EL (cell line): ENCODE data around the gene SEMA4C.

ENCODE experiments used
- DNase-seq: peaks from one replicate; pipeline ENCODE4 v3.0.0-alpha.2; 2016

SEMA4C gene, protein sequence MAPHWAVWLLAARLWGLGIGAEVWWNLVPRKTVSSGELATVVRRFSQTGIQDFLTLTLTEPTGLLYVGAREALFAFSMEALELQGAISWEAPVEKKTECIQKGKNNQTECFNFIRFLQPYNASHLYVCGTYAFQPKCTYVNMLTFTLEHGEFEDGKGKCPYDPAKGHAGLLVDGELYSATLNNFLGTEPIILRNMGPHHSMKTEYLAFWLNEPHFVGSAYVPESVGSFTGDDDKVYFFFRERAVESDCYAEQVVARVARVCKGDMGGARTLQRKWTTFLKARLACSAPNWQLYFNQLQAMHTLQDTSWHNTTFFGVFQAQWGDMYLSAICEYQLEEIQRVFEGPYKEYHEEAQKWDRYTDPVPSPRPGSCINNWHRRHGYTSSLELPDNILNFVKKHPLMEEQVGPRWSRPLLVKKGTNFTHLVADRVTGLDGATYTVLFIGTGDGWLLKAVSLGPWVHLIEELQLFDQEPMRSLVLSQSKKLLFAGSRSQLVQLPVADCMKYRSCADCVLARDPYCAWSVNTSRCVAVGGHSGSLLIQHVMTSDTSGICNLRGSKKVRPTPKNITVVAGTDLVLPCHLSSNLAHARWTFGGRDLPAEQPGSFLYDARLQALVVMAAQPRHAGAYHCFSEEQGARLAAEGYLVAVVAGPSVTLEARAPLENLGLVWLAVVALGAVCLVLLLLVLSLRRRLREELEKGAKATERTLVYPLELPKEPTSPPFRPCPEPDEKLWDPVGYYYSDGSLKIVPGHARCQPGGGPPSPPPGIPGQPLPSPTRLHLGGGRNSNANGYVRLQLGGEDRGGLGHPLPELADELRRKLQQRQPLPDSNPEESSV

DNA sequence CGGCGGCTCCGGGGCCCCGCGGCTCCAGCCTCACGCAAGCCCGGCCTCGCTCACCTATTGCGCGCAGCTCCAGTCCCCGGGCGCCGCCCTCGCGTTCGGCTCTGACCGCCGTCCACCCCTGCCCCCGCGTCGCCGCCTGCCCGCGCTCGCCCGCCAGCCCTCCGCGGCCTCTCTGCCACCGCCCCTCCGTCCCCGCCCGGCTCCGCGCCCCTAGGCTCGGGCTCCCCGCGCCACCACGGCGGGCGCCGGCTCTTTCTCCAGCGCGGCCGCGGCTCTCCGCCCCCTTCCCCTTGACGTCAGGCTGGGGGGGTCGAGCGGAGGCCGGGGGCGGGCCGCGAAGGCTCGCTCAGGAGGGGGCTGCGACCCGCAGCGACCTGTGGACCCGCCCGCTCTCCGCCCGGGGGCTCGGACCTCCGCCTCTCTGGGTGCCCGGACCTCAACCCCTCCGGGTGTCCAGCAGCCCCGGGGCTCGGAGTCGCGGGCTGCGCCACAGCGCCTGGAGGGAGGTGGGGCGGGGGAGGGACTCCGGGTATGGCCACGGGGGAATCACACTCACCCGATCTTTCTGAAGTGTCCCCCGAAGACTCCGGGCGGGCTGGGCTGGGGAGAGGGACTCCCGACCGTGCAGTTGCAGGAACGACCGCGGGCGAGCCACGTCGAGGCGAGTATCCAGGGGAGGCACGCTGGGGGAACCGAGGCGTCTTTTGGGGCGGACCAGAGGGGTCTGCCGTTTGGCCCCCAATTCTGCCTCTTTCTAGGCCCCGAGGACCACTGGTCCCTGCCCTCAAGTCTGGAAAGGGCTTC lies at the start of gene SEMA4C:
Gene SEMA4C (minus strand): TSS at position 259 of the 804 bp plus-strand sequence. CDS start 2,194 bp downstream, outside the sequence.
- peak; percentile 42 for DNase-seq

DNA sequence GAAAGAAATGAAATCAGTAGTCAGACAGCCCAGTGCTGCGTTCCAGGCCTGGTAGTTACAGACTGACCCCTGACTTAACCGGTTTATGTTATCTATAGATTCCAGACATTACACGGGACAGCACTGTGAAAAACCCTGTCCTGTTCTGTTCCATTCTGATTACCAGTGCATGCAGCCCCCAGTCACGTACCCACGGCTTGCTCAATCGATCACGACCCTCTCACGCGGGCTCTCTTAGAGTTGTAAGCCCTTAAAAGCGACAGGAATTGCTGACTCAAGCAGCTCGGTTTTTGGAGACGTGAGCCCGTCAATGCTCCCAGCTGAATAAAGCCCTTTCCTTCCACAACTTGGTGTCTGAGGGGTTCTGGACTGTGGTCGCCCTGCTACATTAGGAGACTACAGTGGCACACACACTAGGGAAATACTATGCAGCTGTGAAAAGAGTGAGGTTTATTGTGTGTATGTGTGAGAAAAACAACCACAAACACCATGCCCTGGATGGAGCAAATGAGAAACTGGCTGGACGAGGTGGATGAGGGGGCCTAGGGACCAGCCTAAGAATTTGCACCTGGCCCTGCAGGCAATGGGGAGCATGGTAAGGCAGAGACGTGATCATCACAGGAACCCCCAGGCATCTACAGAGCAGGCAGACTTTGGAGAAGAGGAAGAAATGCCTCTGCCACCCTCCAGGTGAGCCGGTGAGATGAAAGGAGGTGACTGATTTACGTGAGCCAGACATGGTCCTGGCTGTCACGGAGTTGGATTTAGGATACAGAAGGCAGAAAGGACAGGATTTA lies 49.1 kb upstream of the SEMA4C start:
- DNase-seq: no peak

DNA sequence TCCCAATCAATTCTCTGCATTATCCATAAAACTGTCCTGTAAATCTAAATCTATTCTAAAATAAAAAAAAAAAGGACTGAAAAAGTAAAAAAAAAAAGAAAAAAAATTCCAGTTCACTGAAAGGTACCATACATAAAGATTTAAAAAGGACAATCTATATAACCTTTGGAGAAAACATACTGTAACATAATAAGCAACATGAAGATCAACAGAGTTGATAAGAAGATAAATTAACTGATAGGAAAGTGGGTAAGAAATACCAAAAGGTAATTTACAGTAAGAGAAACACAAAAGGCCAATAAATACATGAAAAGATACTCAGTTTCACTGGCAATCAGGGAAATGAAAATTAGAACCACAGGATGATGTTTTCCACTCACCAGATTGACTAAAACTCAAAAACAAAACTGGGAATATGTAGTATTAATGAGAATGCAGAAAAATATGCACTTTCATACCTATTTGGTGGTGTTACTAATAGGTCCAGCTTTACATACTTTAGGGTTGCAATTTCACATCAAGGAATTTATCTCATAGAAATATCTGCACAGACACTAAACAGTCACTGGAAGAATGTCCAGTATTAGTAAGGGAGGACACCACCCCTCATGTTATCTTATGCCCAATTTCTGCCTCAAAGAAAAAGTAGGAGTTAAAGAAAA lies 48.3 kb upstream of the SEMA4C start:
- DNase-seq: no peak

DNA sequence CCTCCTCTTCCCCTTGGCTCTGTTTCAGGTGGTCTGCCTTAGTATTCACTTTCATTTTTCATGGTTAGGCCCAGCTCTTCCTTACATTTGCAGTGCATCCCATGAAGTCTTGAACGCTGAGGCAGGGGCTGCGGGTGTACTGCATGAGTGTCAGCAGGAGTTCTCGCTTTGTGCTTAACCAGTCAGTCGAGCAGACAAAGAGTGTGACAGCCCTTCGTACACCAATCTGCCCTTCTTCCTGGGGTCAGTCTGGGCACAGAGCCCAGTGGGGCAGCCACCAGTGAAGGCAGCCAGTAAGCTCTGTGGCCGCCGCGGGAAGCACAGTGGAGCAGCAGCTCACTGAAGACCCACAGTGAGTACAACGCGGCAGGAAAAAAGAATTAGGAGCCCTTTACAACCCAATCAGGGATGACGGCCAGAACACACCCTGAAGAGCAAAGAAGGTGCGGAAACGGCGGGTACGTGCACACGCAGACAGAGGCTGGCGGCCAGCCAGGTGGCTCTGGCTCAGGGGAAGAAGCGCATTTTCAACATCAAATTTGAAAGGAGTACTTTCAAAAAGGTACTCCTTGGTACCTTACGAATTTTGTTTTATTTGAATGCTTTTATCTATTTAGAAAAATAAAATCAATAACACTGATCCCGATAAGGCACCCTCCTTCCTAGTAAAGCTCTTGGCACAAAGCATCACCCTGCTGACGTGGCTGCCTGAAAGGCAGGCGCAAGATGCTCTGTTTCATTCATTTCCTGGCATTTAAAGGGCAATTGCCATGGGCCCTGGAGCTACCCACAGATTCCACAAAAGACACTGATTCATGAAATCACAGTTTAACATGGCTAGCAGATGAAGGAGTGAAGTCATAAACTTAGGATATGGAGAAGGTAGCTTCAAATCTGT lies 47.0 kb upstream of the SEMA4C start:
- DNase-seq: no peak

DNA sequence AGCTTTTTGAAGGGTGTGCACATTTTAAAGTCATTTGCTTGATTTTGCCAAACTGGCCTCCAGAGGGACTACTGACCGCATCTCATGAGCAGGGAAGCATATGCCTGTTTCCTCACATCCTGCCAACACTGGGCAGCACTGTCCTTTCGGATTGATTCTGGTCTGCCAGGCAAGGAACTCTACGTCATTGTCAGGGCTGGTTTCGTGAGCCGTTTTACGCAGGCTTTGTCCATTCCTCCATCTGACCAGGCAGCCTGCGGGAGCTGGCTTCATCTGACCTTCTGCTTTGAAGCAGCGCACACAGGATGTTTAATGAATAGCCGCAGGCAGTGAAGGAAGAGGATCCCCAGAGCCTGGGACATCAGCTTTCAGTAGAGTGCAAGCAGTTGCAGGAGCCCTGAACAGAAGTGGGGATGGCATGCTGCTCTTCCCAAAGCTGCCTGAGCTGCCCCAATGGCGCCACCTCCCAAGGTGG lies 46.3 kb upstream of the SEMA4C start:
- DNase-seq: peak; percentile 37

DNA sequence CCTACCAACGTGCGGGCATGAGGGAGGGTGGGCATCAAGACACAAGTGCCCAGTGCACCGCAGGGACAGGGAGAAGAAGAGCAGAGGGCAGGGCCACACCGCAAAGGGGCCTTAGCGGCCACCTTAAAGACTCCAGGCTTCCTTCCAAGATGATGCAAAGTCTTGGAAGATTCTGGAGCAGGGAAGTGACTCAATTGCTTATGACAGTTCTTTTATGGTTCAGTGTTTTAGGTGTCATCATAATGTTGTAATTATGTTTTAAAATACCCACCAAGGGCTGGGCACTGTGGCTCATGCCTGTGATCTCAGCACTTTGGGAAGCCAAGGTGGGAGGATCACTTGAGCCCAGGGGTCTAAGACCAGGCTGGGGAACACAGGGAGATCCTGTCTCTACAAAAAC lies 44.5 kb upstream of the SEMA4C start:
- no peak for DNase-seq

DNA sequence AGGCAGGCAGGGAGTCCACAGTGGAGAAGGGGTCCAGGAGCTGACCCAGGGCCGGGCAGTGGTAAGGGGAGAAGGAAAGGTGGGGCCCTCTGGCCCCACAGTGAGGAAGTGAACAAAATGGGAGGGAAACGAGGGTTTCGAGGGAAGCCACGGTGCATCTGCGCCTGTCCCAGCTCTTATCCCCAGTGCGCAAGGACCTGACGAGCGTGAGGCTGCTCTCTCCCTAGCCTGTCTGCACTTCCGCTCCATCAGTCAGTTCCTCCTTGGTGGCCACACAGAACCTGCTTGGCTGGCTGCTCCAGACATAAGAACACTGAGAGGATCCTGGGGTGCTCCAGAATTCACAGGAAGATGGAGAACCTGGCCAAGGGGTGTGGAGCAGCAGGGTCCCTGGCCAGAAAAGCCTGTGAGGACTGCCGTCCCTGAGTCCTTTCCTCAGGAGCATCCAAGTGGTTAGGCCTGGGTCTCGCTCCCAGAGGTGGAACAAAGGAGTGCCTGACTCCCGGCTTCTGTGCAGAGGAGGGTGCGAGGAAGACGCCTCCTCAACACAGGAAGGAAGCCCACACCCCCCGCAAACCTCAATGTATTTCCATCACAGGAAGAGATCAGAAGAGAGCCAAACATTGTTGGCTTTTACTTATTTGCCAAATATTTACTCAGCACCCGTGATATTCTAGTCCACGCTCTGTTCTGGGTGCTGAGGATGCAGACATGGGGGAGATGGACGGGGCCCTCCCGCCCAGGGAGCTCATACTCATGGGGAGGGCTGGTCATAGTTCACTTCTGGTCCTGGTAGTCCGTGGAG lies 43.7 kb upstream of the SEMA4C start:
- no peak for DNase-seq

DNA sequence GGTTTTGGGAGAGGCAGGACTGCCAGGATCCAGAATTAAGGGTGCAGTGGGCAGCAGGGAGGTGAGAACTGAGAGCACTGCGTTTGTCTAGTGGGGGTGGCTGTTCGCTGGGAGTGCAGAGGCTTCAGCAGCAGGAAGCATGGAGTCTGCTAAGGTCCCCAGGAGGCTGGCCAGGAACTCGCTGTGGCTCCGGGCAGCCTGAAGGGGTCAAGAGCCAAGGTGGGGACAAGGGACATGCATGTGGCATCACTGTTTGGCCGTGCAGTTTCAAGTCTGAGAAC lies 43.2 kb upstream of the SEMA4C start:
- DNase-seq: no peak

DNA sequence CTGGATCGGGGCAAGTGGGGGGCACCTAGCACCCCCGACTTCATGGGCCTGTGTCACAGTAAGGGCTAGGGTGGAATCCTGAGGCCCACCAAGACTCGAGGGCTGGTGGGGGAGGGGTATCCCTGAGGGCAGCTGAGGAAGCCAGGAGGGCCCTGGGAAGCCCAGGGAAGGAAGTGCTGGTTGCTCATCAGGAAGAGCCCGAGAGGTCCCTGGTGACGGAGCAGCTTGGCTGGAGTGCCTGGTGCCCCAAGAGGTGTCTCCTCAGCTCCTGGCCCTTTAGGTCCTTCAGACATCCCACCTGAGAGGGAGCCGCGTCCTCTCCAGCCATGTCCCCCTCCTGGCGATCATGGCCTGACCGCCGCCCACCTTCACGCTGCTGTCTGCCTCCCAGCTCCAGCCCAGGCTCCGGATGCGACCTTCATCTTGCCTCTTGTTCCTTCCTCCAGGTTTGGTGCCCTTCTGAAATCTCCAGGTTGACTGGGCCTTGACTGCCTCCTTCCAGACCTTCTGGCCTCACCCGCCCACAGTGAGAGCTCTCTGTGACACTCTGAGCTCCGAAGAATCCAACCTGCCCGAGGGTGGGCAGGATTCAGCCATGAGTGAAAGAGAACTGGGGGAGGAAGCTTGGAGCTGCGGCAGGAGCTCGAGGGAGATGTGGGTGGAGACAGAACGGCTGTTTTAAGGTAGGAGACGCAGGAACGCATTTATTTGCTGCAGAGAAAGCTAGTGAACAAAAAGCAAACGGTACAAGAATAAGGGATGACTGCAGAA lies 42.7 kb upstream of the SEMA4C start:
- DNase-seq: no peak

DNA sequence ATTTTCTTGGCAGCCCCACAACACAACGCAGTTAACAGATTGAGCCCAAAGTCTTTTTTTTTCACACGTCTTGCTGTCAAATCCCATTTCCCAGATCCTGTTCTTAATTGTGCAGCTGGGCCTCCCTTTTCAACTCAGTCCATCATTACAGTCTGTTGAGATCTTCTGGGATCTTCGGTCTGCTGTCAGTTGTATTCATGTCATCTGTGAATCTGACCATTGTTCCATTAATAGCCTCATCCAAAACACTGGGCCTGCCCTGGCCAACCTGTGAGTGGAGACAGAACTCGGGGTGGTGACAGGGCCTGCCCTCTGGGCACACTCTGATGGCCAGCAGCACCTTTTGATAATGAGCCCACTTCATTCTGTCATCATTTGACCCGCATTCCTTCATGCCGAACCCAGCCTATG lies 39.7 kb upstream of the SEMA4C start:
- DNase-seq: no peak

DNA sequence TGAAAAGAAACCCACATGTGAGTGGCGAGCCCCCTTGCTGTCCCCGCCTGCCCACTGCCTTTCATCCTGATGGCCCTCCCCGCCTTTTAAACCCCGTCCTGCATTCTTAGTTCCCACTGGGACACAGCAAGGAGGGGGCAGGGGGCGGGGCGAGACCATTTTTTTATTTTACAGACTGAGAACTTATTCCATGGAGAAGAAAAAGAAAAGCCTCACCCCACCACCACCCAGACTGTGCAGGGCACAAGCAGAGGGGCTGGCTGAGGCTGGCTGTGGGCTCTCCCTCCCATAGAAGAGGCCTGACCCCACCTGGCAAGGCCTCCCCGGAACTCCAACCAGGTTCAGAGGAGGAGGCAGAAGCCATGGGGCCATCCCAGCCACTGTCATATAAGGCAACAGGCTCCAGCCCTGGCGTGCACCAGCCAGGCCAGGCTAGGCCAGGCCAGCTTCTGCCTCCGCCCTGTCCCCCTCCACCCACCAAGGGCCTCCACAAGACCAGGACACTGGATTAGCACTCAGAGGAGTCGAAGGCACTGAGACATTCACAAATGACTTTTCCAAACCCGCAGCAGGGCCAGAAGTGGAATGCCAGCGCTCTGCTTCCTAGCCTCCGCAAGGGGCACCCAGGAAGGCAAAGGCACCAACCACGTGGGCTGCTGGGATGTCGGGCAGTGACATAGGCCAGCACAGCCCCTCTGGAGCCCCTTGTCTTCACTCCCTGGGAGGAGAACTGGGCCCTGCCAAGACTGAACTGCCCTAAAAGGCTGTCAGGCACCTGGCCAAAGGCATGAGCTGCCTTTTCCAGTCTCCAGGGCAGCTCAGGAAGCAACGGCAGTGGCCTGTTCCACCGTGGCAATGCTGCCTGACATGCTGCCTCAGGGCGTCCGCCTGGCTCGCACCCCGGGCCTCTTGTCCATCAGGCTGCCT lies 37.5 kb upstream of the SEMA4C start:
- no peak for DNase-seq

DNA sequence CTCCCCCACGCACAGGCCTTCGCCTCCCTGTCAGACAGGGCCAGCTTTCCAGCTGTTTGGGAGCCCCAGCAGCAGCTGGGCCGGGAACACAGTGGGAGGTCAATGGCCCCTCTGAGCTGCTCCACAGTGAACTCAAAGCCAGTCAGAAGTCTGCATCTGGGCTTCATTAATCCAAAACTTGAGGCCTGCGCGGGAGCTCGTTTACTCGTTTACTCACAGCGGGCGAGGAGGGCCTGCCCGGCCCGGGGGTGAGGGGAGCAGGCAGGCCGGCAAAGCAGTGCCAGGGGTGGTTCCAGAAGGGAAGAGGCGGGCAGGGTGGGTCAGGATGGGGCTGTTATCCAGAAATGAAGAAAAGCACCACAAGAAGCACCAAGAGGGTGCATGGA lies 36.8 kb upstream of the SEMA4C start:
- DNase-seq: no peak

DNA sequence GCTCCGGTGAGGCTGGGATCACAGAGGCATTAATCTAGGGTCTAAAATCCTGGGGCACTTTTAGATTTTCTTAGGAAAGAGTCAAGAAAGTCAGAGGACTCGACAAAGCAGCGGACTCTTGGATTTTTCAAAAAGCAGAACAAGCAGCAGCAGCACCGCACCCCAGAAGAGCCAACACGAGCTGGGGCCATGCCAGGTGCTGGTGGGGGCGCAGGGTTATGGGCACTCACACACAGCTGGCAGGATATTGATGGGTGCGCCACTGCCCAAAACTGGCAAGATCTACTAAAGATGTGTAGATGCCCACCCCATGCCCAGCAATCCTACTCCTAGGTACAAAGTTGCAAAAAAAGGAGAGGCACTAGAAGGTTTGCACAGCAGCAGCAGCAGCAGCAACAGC lies 33.9 kb upstream of the SEMA4C start:
- DNase-seq: no peak

DNA sequence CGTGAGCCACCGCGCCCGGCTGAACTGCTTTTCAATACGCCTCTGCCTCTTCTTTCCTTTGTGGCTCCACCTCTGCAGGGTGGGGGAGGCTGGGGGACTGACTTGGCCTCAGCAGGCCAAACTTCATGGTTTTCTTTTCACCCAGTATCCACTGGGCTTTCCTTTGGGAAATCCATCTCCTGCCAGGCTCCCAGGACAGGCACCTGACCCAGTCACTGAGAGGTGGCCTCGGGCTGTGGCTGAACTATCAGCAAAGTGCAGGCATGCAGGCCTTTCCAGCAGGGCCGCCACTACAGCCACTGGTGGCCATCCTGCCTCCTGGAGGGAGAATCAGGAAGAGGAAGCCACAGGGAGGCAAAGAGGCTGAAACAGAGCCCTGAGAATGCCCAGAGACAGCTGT lies 33.4 kb upstream of the SEMA4C start:
- no peak for DNase-seq

DNA sequence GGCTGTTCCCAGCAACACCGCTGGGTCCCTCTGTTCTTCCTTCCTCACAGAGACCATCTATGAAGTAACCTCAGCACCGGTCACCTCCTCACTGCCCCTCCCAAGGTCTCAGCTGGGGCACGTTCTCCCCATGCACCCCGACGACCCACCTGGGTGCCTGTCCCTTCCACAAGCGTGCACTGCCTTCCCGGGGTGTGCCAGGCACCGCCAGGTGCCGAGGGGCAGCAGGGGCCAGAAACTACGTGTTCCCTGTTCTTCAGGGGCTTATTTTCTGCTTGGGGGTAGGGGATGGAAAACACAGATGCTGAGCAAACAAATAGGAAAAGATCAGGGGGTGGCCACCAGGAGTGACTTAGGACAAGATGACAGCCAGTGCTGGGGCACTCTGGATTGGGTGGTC lies 30.4 kb upstream of the SEMA4C start:
- no peak for DNase-seq

DNA sequence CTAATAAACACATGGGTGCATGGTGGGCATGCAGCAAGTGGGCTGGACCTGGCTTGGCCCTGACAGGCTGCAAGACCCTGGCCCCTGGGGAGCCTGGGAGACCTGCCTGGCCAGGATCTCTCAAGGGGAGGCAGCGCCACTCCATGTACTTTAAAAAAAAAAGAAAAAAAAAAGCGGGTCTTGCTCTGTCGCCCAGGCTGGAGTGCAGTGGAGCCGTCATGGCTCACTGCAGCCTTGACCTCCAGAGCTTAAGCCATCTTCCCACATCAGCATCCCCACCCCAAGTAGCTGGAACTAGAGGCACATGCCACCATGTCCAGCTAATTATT lies 29.5 kb upstream of the SEMA4C start:
- DNase-seq: no peak

DNA sequence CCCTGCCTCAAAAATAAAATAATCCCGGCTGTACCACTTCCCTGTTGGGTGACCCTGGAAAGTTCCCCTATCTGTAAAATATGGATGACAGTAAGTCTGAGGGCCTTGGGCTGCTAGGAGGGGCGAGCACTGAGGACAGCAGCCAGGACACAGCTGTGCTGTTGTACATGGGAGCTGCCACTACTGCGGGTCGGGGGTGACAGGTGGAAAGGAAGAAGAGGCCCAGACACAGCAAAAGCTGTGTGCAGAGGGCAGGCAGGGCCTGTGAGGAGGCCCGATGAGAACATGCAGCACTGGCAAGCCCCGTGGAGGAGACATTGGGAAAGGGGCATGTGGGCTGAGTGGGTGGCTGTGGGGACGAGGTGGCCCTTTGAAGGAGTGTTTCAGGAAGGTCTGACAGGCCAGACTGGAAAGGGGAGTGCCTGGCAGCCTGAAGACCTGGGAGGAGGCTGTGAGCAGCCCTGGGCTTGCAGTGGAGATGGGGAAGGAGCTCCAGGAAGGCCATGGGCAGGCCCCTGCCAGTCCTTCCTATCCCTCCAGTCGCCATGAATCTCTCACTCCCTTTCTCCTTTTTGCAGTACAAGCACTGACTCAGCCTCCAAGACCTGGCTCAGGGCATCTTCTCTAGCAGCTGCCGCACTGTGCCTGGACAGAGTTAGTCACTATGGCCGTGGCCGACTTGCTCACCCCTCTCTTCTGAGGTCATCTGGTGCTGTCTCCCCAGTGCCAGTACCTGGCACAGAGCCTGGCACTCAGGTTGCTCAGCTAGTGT lies 28.9 kb upstream of the SEMA4C start:
- peak; percentile 14 for DNase-seq

DNA sequence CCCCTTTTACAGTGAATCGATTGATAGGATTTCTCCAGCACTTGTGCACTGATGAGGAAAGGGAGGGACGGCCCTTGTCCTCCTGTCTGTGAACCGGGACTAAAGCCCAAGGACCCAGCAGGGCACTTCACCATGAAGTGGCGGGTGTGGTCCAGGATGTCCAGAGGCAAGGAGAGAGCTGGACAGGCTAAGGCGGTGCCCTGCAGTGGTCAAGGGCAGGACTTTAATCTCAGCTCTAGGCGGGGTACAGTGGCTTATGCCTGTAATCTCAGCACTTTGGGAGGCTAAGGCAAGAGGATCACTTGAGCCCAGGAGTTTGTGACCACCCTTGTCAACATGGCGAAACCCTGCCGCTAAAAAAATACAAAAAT lies 28.2 kb upstream of the SEMA4C start:
- no peak for DNase-seq
